Occipital lobe (tissue), 2 donors: Measurements from ENCODE around the gene PRDX6. TPM values are rescaled to one million over a fixed set of nuclear protein-coding genes. Genes with fewer than 3 reads are reported as not detected.
"Not testable (repeated sequence)": the region's sequence is repeated elsewhere in the genome, so short reads cannot be mapped to it uniquely, and the experiment has no call there.

ENCODE experiments used
- DNase-seq: peaks from one replicate; lab custom pipeline; 2025; lab: John Stamatoyannopoulos, UW
- total RNA-seq: library from RNA; depleted of rRNA; stranded (reverse); fragments of >200 nt; gene quantifications from one replicate; pipeline ENCODE4 v1.2.3, GENCODE V29; 2014

Gene PRDX6
- total RNA-seq, 1 donor from 2014 or later: 38.4 TPM

DNA sequence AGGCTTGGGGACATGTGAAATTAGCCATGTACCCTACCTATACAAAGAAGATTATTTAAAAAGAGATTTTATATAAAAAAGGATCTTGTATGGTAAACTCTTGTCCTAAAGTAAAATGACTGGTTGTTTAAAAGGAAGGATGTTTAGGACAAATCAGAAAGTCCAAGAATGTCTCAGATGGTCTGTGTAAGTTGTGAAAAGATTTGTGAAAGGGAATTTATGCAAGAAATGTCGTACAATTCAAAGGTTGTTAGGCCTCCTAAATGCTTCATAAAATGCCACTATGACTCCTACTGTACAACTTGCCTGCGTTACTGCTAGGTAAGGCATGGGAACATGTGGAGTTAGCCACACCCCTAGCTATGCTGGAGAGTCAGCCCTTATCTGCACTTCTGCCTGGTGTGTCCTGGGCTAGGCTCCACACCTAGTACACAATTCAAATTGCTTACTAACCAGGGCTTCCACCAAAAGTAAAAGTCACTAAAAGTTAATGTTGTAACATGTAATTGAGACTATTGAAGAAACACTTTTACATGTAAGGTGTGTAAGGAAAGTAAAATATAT is 19.7 kb downstream of the PRDX6 start:
- no peak for DNase-seq

DNA sequence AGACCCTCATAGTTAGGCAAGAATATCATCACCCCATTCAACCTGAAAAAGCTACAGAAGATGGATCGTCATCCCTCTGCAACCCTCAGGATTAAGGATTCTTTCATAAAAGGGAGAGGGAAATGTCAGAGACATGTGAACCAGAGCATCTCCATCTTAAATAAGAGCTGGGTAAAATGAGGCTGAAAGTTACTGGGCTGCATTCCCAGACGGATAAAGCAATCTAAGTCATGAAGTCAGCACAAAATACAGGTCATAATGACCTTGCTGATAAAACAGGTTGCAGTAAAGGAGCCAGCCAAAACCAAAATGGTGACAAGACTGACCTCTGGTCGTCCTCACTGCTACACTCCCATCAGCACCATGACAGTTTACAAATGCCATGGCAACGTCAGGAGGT is 22.6 kb downstream of the PRDX6 start:
- no peak for DNase-seq

DNA sequence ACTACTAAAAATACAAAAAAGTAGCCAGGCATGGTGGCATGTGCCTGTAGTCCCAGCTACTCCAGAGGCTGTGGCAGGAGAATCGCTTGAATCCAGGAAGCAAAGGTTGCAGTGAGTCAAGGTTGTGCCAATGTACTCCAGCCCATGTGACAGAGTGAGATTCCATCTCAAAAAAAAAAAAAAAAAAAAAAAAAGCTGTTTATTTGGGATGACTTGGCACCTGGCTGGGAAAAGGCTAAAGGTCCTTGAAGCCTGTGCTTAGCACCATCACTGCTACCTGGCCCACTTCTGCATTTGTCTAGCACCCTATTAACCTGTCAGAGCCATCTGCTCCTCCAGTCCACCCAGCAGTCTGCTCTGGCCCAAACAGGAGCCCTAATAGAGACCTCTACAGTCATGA is 25.0 kb downstream of the PRDX6 start:
- no peak for DNase-seq

DNA sequence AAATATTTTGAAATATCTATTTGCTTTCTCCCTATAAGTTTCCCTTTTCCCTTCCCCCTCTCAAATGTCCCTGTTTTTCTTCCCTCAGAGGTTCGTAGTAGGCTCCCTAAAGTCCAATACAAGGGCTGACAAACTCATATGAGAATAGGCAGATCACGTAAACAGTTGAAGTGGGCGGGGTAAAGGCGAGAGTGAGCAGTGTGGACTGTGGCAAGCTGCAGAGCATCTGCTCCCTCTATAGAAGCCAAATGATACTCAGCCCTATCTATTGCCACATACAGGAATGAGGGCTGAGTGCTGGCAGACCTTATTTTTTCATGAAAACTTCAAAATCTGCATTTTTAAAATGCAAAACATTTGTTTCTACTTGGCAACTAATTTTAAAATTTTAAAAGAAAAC is 26.3 kb downstream of the PRDX6 start:
- no peak for DNase-seq

DNA sequence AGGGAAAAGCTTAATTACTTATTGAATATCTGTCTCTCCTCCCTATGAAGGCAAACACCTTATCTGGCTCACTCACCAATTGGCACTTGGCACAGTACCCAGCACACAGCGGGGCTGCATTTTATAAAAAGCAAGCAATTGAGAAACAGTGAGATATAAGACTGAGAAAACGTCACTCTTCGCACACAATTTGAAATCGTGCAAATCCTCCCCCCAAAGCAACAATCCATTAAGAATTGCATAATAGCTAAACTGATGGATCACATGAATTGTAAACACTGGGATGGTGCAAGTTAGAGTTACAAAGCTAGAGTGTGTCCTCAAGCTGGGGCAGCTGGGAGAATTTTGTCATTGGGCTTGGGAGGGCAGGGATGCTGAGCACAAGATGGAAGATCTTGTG is 27.1 kb downstream of the PRDX6 start:
- no peak for DNase-seq

DNA sequence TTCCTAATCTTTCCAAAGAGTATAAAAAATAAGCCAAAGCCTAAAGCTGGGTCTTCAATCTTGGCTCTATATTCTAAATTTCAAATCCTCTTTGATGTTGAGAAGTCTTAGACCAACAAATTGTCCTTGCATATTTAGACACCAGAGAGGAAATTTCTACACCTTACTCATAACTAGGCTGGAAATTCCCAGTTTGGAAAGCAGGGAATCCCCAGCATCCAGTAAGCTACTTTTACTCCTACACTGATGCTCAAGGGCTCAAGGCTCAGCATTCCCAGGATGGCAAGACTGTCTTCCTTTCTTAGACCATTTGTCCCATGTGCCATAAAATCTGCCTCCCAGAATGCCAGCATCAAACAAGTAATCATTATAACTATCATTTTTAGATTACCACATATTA is 28.3 kb downstream of the PRDX6 start:
- DNase-seq: no peak

DNA sequence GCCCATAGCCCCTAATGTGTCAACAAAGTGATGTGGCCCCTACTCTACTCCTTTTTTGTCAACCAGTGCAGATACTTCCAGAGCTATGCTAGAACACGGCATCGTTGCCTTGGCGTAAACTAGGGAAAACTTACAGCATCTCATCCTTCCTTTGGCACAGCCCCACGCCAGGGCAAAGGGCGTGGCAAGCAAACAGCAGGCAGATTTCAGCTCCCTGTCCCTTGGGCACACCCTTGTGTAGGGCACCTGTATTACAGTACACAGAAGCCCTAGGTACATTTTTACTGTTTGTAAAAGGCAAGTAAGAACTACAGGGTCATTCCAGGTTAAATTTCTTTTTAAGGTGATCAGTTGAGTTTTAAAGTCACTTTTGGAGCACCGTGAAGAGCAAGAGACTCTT is 29.3 kb downstream of the PRDX6 start:
- DNase-seq: no peak

DNA sequence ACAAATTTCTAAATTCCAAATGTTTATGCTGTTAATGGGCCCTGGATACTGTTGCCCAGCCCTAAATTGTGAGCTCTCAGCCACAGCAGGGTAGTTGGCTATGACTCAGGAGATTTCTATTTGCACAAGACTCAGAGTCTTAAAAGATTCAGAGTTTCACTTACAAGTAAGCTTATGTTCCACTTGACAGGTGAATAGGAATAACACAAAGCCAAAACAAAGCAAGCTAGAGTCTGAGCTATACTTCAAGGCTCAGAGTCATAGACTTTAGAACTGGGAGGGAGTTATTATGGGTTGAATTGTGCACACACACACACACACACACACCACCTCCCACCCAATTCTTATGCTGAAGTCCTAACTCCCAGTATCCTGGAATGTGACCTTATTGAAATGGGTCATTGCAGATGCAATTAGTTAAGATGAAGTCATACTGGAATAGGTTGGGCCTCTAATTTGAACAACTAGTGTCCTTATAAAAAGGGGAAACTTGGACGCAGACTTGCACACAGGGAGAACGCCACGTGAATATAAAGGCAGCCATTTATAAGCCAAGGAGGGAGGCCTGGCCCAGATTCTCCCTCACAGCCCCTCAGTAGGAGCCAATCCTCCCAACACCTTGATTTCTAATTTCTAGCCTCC is 30.2 kb downstream of the PRDX6 start:
- no peak for DNase-seq

DNA sequence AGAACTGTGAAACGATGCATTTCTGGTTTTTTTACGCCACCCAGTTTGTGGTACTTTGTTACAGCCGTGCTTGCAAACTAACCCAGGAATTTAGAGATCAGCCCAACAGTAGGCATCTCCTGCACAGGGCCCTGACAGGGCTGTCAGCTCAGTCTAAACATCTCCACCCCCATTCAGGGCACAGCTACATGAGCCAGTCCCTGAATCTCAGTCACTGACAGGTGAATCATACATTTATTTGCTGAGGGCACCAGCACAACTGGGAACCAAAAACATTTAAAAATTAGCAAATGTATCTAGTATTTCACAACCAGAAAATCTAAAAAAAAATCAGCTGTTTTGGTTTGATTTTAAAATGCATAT is 30.7 kb downstream of the PRDX6 start:
- no peak for DNase-seq

DNA sequence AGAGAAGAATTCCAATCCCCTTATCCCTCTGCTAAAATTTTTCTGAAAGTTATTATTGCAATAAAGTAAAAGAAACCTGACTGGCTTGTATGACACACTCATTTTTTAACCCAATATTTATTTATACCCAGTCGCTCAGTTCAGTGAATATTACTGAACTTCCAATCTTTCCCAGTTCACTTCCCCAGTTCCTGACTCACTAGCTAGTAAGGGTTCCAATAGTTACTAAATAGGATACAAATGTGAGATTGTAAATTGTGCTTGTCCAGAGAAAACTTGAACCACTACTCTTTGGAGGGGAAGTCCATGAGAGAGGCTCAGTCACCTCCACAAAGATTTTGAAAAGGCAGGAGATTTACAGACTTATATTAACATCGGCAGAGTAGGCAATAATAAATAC is 31.4 kb downstream of the PRDX6 start:
- DNase-seq: no peak

DNA sequence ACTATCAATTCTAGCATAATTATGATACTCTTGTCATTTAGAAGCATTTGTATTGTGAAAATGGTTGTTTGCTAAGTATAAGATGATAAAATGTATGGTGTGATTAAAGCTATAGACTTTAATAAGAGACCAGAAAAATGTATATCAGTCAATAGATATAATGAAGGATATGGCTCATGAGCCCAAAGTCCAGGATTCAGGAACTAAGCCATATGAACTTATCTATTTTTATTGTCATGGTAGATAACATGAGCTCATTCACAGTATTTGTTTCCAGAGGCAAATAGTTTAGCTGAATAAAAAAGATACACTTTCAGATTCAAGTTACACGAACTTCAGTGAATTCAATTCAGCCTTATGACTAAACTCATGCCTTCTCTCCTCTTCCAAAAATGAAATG is 32.7 kb downstream of the PRDX6 start:
- no peak for DNase-seq

DNA sequence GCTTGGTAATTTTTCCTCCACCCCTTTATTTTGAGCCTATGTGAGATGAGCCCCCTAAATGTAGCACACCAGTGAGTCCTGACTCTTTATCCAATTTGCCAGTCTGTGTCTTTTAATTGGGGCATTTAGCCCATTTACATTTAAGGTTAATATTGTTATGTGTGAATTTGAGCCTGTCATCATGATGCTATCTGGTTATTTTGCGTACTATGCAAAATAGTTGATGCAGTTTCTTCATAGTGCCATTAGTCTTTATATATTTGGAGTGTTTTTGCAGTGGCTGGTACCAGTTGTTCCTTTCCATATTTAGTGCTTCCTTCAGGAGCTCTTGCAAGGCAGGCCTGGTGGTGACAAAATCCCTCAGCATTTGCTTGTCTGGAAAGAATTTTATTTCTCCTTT is 37.4 kb downstream of the PRDX6 start:
- DNase-seq: not testable (repeated sequence)

DNA sequence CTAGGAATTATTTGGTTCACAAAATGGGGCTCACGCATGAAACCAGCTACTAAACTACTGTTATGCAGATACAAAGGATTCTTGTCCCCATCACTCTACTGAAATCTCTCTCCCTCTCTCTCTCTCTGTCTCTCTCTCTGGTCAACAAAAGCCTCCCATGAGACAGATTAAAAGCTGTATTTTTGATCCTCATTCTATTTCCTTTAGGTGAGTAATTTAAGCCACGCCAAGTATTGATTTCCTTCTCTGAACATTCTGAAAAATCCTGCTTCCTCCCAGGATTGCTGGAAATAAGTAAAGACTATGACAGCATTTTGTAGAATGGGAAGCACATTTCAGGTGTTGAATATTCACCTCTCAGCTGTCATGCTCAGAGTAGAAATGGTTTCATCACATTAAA is 43.7 kb downstream of the PRDX6 start:
- no peak for DNase-seq

DNA sequence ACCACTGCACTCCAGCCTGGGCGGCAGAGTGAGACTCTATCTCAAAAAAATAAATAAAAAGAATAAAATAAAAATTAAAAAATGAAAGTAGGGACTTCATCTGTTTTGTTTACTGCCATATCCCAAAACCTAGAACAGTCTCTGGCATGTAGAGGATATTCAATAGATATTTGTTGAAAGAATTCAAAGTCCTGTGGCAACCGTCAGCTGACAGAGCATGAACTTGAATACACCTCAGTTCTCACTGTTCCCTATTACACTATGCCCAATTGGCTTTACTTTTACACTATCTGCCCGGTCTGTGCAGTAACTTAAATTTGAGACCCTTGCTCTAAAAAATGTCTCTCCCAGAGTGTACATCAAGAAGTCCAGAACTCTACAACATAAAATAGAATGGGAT is 46.2 kb downstream of the PRDX6 start:
- DNase-seq: no peak

DNA sequence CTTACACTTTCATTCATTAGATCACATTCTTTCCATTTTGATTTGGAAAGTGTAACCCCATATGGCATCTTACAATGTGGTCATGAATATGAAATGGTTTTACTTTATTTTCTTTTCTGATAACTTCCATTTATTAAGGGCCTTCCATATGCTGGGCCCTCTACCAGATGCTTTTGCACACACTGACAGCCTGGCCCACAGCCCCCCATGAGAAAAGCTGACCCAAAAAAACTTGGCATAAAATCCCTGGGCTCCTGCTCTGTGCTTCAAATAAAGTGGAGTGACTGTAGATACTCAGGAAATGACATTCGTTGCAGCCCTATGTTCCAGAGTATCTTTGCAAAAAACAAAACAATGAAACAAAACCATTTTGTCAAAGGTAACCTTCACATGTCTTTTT is 48.8 kb downstream of the PRDX6 start:
- DNase-seq: no peak

DNA sequence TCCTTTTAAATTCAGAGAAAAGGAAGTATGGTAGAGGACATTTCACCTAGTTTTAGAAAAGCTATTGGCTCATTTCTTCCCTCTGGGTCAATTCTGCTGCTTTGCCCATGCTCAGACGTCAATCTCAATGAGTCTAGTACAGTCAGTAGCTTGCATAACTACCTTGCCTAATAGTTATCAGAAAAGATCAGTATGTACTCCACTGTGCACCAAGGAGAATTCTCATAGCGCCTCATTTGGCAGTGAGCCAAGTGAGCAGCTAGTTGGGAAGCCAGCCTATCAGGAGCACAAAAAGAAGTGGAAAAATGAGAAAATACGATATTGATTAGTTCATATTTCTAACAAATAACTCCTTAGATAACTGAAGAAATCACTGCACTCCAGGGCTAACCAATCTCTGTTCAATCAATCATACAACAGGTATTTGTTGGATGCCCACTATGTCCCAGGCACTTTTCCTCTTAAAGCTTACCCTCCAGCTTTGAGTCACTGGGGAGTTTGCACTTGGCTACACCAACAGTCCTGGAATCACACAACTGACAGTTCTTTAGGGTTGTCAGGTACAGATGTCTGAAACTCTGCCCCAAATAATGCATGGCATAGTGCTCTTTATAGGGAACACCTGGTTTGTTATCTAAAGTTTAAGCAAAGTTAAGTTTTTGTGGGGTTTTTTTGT is 50.2 kb downstream of the PRDX6 start:
- no peak for DNase-seq

DNA sequence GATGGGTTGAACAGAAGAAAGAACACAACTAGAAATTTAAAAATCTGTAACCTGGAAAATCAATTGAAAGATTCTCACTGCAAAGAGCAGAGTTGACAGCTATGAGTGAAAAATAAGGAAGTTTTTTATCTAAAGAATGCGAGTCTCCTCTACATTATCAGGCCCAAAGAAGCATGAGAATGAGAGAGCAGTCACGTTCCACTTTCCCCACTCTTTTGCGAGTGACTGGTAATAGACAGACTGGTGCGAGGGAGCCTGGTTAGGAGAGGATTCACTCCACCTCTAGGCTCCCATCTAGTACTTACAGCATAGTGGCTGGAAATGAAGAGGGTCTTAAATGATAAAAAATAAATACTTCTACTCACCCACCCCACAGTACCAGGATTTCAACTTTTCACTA is 52.0 kb downstream of the PRDX6 start:
- DNase-seq: no peak

DNA sequence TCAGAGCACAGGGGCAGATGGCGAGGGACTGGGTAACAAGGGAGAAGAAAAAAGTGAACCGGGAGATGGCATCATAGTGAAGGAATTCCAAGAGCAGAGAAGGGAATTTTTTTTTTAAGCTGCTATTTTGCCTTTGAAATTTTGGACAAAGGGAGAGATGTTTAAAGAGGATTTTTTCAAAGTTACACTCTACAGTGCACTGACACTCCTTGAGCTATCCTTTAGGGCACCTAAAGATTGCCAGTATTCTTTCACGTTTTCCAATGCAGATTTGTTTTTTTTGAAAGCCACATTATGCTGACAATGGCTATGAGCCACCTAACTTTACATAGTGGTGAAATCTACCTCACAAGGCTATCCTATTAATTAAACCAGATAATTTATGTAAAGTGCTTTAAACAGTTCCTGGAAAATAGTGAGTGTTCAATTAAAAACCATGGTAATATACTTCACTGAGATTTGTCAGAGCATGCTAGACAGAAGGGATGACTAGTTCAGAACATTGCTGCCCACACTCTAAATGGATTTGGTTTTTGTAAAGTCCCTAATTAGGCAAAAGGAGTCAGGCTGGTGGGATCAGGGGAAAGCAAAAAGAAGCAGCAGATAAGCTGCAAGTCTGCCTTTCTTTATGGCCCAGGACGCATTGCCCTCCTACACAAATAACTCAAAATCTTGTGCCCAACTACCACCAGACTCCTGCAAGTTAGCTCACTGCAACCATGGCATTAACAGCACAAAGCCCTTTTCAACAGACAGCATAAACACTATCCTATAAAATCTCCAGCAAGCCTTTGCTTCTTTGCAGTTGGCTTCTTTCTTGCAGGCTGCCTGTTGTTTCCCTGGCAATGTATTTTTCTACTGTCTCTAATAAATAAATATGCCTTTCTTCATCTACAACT is 53.9 kb downstream of the PRDX6 start:
- no peak for DNase-seq

DNA sequence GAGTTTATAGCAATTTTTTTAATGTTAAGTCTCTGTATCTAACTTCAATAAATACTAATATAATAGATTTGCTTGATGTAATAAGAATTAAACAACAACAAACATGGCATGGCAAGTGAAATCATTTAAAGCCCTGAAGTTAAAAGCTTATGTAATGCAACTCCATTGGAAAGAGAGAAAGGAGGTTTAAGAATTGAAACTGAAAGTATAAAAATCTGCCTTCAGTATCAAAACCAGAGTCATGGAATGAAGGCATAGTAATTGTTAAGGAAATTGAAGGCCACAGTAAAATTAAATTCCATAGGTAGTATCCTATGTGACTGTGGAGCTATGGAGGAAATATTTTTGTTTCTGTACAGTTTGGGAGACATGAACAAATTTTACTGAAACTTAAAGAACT is 55.1 kb downstream of the PRDX6 start:
- no peak for DNase-seq

DNA sequence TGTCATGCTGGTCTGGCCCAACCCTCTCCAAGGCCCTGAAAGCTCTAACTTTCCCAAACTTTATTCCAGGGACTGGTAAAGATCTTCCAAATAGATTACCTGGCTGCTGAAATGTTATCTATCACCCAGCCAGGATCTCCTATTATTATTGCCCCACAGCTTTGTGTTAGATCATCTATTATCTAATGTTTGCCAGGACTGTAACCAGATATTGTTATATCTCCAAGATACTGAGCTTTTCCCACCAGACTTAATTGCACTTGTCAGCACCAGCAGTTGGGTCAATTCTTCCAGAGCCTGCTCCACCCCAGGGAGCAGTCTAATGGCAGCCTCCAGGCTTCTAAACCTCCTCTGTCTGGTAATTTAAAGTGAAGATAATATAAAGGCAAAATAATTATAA is 59.1 kb downstream of the PRDX6 start:
- DNase-seq: no peak
